Activated CD8-positive, alpha-beta memory T cell treated with anti-CD3 and anti-CD28 coated beads for 24 hours (primary cell): ENCODE measurements around the gene PLPP2.
"Not testable (repeated sequence)": the region's sequence is repeated elsewhere in the genome, so short reads cannot be mapped to it uniquely, and the experiment has no call there.

Source experiments
- DNase-seq: peaks from one replicate; pipeline ENCODE4 v3.0.0-alpha.2; 2020

PLPP2 gene

DNA sequence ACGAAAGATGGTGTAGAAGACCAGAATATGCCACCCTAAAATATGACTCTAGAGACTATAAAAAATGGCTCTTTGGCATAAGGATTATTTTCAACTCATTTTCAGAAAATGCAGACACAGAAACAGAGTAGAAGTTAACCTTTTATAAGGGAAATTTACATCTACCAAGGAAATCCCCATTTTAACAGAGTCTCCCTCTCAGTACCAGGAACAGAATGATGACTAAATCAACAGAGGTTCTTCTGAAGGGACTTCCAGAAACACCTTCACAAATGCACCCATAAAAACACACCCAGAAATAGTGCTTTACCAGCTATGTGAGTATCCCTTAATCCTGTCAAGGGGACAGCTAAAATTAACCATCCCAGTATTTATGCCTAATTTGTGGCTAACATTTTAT lies 29.1 kb downstream of the PLPP2 start:
- no peak for DNase-seq

DNA sequence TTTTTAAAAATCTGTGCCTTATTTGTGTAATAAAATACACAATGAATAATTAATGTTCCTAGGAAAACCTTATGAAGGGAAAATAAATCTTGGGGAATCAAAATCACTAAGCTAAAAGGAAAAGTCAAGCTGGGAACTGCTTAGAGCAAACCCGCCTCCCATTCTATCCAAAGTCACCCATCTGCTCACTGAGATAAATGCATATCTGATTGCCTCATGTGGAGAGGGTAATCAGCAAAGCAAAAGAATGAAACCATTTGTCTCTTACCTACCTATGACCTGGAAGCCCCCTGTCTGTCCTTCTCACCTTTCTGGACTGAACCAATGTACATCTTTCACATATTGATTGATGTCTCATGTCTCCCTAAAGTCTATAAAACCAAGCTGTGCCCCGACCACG lies 34.4 kb downstream of the PLPP2 start:
- DNase-seq, result not testable (repeated sequence)

DNA sequence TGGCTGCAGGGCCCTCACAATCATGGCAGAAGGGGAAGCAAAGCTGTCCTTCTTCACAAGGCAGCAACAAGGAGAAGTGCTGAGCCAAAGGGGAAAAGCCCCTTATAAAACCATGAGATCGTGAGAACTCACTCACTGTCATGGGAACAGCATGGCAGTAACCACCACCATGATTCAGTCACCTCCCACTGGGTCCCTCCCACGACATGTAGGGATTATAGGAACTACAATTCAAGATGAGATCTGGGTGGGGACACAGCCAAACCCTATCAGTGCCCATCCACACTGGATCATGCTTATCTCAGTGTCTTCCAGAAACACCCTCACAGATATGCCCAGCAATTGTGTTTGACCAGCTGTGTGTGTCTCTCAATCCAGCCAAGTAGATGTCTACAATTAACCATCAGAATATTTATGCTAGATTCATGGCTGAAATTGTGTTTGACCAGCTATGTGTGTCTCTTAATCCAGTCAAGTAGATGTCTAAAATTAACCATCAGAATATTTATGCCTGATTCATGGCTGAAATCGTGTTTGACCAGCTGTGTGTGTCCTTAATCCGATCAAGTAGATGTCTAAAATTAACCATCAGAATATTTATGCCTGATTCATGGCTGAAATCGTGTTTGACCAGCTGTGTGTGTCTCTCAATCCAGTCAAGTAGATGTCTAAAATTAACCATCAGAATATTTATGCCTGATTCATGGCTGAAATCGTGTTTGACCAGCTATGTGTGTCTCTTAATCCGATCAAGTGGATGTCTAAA lies 38.6 kb downstream of the PLPP2 start:
- DNase-seq, result not testable (repeated sequence)

DNA sequence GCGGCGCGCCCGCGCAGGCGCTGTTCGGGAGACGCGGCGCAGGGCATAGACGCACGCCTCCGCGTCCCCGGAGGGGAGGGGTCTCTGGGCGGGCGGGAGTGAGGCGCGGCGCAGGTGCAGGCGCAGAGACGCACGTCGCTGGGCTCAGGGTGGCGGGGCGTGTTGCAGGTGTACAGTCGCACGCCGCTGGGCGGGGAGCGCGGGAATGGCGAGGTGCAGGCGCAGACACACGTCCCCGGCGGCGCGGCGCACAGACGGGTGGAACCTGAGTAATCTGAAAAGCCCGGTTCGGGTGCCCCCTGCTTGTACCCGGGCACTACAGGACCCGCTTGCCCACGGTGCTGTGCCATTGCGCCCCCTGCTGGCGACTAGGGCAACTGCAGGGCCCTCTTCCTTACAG lies 44.7 kb downstream of the PLPP2 start:
- no peak for DNase-seq

- not testable (repeated sequence) for DNase-seq
Measured at GRCh38 chr19:245900-246299, 45.3 kb downstream of the PLPP2 start.

GRCh38 chr19:245457-245856 lies 45.7 kb downstream of the PLPP2 start:
- DNase-seq, result no peak
